HG03457 (cell line): Measurements from ENCODE around the gene PPM1D.
"Not testable (repeated sequence)": the region's sequence is repeated elsewhere in the genome, so short reads cannot be mapped to it uniquely, and the experiment has no call there.

Experiments
- ATAC-seq: cut with Tn5 transposase; IDR thresholded peaks from one replicate; pipeline ENCODE4 v1.9.1; 2021; ENCODE audit warnings: moderate number of reproducible peaks; ENCODE audit not compliant: unreplicated experiment

Gene PPM1D

DNA sequence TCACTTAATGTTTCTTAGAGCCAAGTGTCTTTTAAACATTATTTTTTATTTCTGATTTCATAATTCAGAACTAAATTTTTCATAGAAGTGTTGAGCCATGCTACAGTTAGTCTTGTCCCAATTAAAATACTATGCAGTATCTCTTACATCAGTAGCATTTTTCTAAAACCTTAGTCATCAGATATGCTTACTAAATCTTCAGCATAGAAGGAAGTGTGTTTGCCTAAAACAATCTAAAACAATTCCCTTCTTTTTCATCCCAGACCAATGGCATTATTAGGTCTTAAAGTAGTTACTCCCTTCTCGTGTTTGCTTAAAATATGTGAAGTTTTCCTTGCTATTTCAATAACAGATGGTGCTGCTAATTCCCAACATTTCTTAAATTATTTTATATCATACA, 64.0 kb downstream of the PPM1D start:
- no peak for ATAC-seq

DNA sequence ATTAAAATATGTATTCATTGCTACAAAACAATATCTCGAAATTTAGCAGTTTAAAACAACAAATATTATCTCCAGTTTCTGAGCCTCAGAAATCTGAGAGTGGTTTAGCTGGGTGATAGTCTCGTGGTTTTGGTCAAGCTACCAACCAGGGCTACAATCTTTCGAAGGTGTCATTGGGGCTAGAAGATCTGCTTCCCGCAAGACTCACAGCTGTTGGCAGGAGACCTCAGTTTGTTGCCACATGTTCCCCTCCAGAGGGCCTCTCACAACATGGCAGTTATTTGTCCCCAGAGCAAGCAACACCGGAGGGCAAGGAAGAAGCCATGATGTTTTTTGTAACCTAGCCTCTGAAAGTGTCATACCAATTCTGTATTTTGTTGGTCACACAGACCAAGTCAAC, 65.6 kb downstream of the PPM1D start:
- no peak for ATAC-seq

DNA sequence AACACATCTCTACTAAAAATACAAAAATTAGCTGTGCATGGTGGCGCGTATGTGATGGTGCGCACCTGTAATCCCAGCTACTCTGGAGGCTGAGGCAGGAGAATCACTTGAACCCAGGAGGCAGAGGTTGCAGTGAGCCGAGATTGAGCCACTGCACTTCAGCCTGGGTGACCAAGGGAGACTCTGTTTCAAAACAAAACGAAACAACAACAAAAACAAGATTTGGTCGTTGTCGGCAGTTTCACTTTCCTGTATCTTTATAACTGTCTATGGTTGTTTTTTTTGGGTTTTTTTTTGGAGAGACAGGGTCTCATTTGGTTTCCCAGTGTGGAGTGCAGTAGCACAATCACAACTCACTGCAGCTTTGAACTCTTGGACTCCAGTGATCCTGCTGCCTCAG, 68.7 kb downstream of the PPM1D start:
- ATAC-seq, result not testable (repeated sequence)

DNA sequence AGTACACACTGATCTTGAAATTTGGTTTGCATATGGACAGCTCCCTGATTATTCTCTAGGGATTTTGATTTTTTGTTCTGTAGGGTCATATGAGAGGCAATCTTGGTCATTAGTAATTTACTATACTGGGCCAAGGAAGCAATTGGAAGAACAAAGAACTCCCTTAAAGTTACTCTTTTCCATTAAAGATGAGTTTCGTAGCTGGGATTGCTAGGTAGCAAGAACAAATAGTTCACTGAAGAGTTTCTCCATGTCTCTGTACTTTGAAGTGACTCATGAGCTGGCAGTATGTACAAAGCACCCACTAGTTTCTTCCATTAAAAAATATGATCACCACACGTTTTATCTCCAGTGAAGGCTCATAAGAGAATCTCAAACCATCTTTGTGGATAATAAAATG, 71.5 kb downstream of the PPM1D start:
- ATAC-seq, result no peak

DNA sequence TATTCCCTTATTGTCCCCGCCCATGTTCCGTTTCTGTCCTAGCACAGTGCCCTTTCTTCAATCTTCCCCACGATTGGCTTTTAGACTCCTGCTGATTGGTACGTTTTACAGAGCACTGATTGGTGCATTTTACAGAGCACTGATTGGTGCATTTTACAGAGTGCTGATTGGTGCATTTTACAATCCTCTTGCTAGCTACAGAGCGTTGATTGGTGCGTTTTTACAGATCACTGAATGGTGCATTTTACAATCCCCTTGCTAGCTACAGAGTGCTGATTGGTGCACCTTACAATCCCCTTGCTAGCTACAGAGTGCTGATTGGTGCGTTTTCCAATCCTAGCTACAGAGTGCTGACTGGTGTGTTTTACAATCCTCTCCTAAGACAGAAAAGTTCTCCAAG, 74.6 kb downstream of the PPM1D start:
- ATAC-seq, result not testable (repeated sequence)

DNA sequence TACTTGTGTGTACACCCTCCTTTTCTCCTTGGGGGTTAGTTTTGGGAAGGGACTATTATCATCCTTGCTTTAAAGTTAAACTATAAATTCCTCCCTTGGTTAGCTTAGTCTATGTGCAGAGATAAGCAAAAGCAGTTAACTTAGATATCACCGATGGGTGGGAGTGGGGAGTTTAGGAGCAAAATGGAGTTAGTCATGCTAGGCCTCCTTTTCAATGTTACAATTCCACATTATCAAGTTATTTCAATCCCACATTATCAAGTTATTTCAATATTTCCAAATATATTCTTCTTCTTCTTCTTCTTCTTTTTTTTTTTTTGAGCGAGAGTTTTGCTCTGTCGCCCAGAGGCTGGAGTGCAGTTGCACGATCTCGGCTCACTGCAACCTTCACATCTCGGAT, 76.0 kb downstream of the PPM1D start:
- no peak for ATAC-seq

DNA sequence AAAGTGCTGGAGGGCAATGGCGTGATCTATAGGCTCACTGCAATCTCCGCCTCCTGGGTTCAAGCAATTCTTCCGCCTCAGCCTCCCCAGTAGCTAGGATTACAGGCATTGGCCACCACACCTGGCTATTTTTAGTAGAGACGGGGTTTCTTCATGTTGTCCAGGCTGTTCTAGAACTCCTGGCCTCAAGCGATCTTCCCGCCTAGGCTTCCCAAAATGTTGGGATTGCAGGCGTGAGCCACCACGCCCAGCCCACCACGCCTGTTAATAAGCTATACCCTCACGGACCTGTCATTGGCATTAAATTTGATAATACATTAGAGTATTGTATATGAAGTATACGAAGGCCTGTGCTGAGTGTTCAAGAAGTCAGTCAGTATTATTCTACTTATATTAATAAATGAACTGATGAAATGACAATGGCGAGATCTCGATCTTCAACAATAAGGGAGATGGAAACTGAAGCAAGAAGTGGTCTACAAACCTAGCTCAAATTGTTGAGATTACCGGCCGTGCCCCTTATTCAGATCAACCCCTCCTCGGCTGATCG, 76.8 kb downstream of the PPM1D start:
- no peak for ATAC-seq

DNA sequence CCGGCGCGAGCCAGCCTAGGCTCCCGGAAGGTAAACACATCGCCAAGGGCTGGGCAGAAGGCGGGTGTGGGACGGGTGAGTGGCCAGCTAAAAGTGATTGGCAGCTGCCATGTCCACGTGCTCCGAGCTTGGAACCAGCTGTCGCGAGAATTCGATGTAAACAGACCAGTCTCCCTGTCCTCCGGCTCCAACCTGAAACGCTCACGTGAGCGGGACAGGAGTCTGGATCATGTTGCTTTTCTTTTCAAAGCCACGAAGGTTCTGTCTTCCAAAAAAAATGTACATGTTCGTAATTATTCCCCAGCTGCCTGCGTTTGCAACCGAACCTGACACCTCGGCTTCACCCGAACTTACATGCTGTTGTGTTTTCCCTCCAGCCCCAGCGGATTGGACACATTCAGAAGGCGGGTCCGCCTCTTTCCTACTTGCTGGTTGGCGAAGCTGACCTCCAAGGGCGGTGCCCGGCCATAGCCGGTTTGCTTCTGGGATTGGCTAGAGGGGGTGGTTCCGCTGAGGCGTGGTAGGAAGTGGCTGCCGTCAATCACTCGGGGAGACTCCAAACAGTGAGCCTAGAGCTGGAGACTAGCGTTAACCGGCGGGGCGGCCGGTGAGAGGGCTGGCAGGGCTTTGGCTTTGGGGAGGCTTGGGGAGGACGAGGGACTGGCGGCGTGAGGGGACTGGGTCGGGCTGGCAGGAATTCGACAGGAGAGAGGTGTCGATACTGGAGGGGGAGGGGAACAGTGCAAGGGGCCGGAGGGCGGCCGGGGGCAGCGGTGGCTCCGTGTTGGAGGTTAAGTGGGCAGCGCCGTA, 77.5 kb downstream of the PPM1D start, which contains the start of gene BCAS3:
BCAS3 (plus strand) TSS at position 544 of the 810 bp plus-strand sequence.
- peak; percentile 97 for ATAC-seq

DNA sequence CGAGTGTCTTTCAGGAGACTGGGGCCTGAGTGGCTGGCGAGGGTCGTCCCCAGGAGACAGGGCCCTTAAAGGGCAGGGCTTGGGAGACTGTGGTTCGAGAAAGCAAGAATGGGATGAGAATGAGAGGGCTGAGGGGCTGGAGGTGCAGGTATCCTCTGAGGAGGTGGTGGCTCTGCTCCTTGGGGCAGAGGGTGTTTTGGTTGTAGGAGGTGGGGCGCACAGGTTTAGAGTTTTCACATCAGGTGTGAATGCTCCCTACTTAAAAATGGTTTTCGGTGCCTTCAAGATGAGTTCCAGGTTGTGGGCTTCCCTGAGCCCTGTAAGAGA, 78.1 kb downstream of the PPM1D start:
- no peak for ATAC-seq

DNA sequence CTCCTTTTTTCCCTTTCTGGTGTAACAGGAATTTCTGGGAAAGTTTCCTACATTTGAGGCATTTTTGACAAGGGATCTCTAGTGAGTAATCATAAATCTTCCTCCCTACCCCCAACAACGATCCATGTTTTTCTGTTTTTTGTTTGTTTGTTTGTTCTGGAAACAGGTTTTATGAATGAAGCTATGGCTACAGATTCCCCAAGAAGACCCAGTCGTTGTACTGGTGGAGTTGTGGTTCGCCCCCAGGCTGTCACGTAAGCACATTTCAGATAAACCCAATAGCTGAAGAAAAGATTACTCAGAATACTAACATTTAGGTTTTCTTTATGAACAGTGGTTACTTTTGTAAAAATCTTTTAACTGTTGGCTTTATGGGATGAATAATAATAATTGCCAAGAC, 79.3 kb downstream of the PPM1D start:
- no peak for ATAC-seq

DNA sequence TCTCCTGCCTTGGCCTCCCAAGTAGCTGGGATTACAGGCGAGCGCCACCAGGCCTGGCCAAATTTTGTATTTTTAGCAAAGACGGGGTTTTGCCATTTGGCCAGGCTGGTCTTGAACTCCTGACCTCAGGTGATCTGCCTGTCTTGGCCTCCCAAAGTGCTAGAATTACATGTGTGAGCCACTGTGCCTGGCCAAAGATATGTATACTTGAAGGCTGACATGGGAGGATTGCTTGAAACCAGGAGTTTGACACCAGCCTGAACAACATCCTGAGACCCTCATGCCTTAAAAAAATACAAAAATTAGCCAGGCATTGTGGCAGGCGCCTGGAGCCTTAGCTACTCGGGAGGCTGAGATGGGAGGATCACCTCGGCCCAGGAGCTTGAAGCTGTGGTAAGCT, 80.8 kb downstream of the PPM1D start:
- ATAC-seq, result no peak

DNA sequence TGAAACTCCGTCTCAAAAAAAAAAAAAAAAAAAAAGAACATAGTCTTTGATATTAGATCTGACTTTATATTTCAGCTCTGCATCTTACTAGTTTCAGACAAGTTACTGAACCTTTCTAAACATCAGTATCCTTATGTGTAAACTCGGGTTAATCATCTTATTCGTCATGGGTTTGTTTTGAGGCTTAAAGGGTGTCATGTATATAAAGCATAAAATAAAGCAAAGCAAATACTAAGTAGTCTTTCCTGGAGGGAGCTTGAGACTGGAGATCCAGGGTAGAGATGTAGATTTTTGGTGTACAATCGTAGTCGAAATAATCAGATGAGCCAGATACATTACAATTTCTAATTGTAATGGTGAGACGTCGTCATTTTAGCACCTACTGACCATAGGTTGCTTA, 85.4 kb downstream of the PPM1D start:
- no peak for ATAC-seq

DNA sequence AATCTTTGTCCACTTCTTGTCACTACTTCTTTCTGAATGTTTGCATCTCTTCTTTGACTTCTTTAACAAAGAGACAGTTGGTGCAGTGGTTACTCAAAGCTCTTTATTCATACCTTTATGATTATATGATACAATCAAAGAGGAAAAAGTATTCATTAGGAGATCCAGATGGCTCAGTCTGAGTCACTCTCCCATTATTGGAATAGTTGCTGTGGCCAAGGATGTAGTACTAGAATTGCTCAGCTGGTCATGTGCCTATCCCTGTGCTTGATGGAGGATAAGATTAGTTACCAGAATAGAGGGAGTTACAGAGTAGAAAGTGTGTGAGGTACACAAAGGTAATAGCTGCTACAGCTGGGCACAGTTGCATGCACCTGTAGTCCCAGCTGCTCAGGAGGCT, 96.0 kb downstream of the PPM1D start:
- no peak for ATAC-seq

DNA sequence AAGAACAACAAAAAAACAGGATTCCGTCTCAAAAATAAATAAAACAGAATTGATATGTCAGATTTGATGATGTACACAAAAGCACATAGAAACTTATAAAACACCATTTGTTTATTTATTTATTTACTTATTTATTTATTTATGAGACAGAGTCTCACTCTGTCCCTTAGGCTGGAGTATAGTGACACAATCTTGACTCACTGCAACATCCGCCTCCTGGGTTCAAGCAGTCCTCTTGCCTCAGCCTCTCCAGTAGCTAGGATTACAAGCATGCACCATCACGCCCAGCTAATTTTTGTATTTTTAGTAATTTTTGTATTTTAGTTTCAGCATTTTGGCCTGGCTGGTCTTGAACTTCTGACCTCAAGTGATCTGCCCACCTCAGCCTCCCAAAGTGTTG, 99.1 kb downstream of the PPM1D start:
- no peak for ATAC-seq

DNA sequence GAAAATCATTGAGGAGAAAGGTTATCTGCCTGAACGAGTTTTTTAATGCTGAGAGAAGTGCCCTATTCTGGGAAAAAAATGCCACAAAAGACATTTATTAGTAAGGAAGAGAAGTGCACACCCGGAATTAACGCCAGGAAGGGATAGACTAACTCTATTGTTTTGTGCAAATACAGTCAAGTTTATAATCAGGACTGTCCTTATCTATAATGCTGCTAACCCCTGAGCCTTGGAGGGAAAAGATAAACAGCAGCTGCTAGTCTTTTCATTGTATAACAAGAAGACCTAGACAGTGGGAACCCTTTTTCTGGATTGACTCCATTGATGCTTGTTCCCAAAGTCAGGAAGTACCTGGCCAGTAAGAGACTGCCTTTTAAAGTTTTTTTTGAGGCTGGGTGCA, 104.2 kb downstream of the PPM1D start:
- ATAC-seq, result no peak

DNA sequence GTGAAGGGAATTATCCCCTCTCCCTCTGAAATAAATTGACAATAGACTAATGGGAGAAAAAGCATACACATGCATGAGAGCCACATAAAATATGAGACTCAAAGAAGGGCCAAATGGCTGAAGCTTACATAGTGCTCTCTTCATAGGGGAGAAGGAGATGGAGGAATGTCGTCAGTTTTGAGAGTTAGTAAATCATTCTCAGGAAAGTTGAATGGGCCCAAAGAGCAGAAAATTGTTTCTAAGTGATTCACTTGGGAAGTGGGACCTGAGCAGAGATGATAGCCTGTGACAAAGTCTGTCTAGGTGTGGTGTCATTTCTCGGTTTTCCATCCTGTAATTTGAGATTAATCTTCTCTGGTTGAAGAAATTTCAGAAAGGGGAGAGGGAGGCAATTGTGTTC, 112.7 kb downstream of the PPM1D start:
- ATAC-seq, result no peak

DNA sequence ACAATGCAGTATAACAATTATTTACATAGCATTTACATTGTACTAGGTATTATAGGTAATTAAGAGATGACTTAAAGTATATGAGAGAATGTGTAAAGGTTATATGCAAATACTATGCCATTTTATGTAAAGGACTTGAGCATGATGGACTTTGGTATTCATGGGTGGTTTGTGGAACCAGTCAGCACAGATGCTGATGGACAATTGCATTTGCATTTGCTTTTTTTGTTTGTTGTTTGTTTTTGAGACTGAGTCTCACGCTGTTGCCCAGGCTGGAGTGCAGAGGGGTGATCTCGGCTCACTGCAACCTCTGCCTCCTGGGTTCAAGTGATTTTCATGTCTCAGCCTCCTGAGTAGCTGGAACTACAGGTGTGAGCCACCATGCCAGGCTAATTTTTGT, 113.6 kb downstream of the PPM1D start:
- no peak for ATAC-seq
